MM.1S (cell line): ENCODE data around the gene ELP5.

Experiments used
- CTCF ChIP-seq: fragments of 300-600 bp; sonication (generic); IDR thresholded peaks from 2 replicates; pipeline ENCODE4 v1.5.1; 2016; ENCODE audit warnings: antibody characterized with exemption, low read length, mixed read lengths
- EZH2 ChIP-seq: fragments of 300-600 bp; sonication (generic); optimal IDR thresholded peaks from 2 replicates; pipeline ENCODE3; 2017; ENCODE audit warnings: low read depth, mild to moderate bottlenecking, antibody characterized with exemption, low read length, mixed read lengths
- EZH2phosphoT487 ChIP-seq: fragments of 300-600 bp; sonication (generic); IDR thresholded peaks from 2 replicates; pipeline ENCODE4 v1.6.1; 2018; ENCODE audit warnings: antibody characterized with exemption, low read length

- TF ChIP-seq CTCF (no peak), EZH2 (no peak), EZH2phosphoT487 (no peak)
Measured at GRCh38 chr17:7223375-7223774, 28.6 kb upstream of the ELP5 start.
